Hepatocyte (in vitro differentiated cells): ENCODE results near the gene MAP3K8. TPM values are rescaled to one million over a fixed set of nuclear protein-coding genes. Genes with fewer than 3 reads are reported as not detected.
A peak's percentile ranks its signal among the peaks of the same experiment; 100 is the strongest.
"Not testable (repeated sequence)": the region's sequence is repeated elsewhere in the genome, so short reads cannot be mapped to it uniquely, and the experiment has no call there.

Experiments
- DNase-seq: peaks from one replicate; pipeline ENCODE4 v3.0.0-alpha.2; 2016; ENCODE audit warnings: low spot score
- H2AFZ ChIP-seq: fragments of 200-600 bp; sonication (generic); 2 replicates; pipeline ENCODE4 v1.6.0; 2016; ENCODE audit warnings: antibody characterized with exemption, mild to moderate bottlenecking
- H3K27ac ChIP-seq: fragments of 200-600 bp; sonication (generic); 2 replicates; pipeline ENCODE4 v1.5.1; 2016; ENCODE audit warnings: mild to moderate bottlenecking
- H3K27me3 ChIP-seq: fragments of 200-600 bp; sonication (generic); 2 replicates; pipeline ENCODE4 v1.6.1; 2016
- H3K36me3 ChIP-seq: fragments of 200-600 bp; sonication (generic); replicated peaks from 2 replicates; pipeline ENCODE4 v1.5.1; 2016; ENCODE audit warnings: low read depth; ENCODE audit not compliant: insufficient read depth
- H3K4me1 ChIP-seq: fragments of 200-600 bp; sonication (generic); 2 replicates; pipeline ENCODE4 v1.5.1; 2016; ENCODE audit warnings: mild to moderate bottlenecking, moderate library complexity; ENCODE audit not compliant: insufficient read depth
- H3K4me2 ChIP-seq: fragments of 200-600 bp; sonication (generic); 2 replicates; pipeline ENCODE4 v1.6.0; 2016
- H3K4me3 ChIP-seq: fragments of 200-600 bp; sonication (generic); 2 replicates; pipeline ENCODE4 v1.5.1; 2016; ENCODE audit warnings: mild to moderate bottlenecking
- H3K79me2 ChIP-seq: fragments of 200-600 bp; sonication (generic); 2 replicates; pipeline ENCODE4 v1.6.0; 2017; ENCODE audit warnings: mild to moderate bottlenecking
- H3K9me2 ChIP-seq: fragments of 200-600 bp; sonication (generic); replicated peaks from 2 replicates; pipeline ENCODE4 v1.6.0; 2017; ENCODE audit warnings: mild to moderate bottlenecking; ENCODE audit not compliant: insufficient read depth
- H3K9me3 ChIP-seq: fragments of 200-600 bp; sonication (generic); 2 replicates; pipeline ENCODE4 v1.5.1; 2016; ENCODE audit warnings: low read depth, mild to moderate bottlenecking
- H4K20me1 ChIP-seq: fragments of 200-600 bp; sonication (generic); 2 replicates; pipeline ENCODE4 v1.6.0; 2016; ENCODE audit warnings: mild to moderate bottlenecking; ENCODE audit not compliant: insufficient read depth, poor library complexity, severe bottlenecking
- EZH2 ChIP-seq: fragments of 200-600 bp; sonication (generic); IDR thresholded peaks from 2 replicates; pipeline ENCODE4 v1.6.1; 2016; ENCODE audit warnings: antibody characterized with exemption, mild to moderate bottlenecking, borderline replicate concordance
- EZH2phosphoT487 ChIP-seq: fragments of 200-600 bp; sonication (generic); IDR thresholded peaks from one replicate; pipeline ENCODE4 v1.6.1; 2018; ENCODE audit warnings: antibody characterized with exemption, mild to moderate bottlenecking, low read depth, moderate library complexity; ENCODE audit not compliant: unreplicated experiment, severe bottlenecking
- WGBS: methylation state at CpG from one replicate; pipeline ENCODE4 v1.1.6; 2016; ENCODE audit warnings: low lambda C conversion rate; ENCODE audit errors: missing lambda C conversion rate; 5-methylcytosine and 5-hydroxymethylcytosine counted together
- polyA plus RNA-seq: library from polyadenylated mRNA; unstranded; fragments of >200 nt; fragmentation: Nextera tagmentation; extraction: Ambion mirVana; gene quantifications from 2 replicates; pipeline ENCODE4 v1.2.1, GENCODE V29; 2016
- total RNA-seq: library from RNA; depleted of rRNA; stranded (reverse); fragments of >200 nt; gene quantifications from 2 replicates; pipeline ENCODE4 v1.2.3, GENCODE V29; 2014
- TF ChIP-seq, protein P1 (sequence below): fragments of 200-600 bp; sonication (generic); IDR thresholded peaks from 2 replicates; pipeline ENCODE4 v1.5.1; 2016; ENCODE audit warnings: antibody characterized with exemption, mild to moderate bottlenecking; ENCODE audit not compliant: poor library complexity

Gene MAP3K8
- total and polyA plus RNA-seq, 2 experiments from 2014 or later: 23.0 to 40.0 TPM

DNA sequence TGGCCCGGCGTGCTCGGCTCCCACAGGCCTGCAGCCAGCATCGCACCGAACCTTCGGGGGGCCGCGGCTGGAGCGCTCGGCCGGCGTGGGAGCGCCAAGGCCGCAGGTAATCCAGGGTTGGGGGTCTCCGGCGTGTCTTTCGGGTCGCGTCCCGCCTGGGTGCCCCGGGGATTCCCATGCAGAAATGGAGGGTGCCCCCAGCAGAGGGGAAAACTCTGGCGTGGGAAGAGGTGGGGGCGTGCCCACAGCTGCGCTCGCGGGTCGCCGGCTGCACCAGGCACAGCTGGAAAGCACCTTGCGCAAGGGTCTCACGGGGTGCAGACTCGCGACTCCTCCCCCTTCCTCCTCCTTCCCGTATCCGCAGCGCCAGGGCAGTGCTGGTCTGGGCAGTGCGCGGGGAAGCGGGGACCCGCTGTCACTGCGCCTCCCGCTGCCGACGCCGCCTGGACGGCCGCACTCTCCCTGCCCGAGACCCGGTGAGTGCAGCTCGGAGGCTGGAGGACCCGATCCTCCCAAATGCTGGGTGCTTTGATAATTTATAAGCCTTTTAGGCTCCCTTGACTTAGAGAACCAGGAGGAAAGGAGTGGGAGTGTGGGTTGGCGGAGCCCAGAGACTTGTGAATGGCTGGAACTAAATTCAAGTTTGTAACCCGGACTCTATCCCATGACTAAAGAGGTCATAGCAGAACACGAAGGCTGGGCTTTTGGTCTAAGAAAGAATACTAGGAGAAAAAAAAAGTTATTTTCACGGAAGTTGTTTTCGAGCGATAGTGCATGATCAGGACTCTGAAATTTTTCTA is 489 bp downstream of the MAP3K8 start:
- H3K4me1 ChIP-seq: peaks cover 35% of the 10 kb centered on the region
- peak overlapping the region; percentile 84 for H3K4me2 ChIP-seq

DNA sequence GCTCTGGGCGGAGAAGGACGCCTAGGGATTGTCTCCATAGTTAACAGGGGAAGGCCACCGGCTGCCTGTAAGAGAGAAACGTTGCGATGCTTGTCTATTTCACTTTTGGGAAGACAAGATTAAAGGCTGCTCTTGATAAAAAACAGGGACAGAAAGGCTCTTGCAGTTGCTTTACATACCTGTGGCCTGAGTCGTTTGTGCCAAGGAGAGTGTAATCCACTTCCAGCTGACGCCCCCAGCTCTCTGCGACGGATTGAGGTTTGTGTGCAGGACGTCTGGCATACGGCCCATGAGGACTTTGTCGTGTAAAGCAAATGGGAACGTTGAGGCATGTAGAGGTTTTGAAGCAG is 1.1 kb downstream of the MAP3K8 start:
- H3K79me2 ChIP-seq: peaks cover 37% of the 10 kb centered on the region
- 3% methylated on average over 13 of the region's 13 CpGs for WGBS
- H2AFZ ChIP-seq: peak overlapping the region; percentile 14
- peak overlapping the region; percentile 98 for H3K27ac ChIP-seq
- peaks cover 35% of the 10 kb centered on the region for H3K4me1 ChIP-seq
- H3K4me3 ChIP-seq: peak overlapping the region; percentile 81
- peak overlapping the region; percentile 84 for H3K4me2 ChIP-seq
- peaks cover 11% of the 10 kb centered on the region for H4K20me1 ChIP-seq
- TF ChIP-seq, protein P1, sequence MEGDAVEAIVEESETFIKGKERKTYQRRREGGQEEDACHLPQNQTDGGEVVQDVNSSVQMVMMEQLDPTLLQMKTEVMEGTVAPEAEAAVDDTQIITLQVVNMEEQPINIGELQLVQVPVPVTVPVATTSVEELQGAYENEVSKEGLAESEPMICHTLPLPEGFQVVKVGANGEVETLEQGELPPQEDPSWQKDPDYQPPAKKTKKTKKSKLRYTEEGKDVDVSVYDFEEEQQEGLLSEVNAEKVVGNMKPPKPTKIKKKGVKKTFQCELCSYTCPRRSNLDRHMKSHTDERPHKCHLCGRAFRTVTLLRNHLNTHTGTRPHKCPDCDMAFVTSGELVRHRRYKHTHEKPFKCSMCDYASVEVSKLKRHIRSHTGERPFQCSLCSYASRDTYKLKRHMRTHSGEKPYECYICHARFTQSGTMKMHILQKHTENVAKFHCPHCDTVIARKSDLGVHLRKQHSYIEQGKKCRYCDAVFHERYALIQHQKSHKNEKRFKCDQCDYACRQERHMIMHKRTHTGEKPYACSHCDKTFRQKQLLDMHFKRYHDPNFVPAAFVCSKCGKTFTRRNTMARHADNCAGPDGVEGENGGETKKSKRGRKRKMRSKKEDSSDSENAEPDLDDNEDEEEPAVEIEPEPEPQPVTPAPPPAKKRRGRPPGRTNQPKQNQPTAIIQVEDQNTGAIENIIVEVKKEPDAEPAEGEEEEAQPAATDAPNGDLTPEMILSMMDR: no peak
- TF ChIP-seq EZH2phosphoT487 (no peak), EZH2 (no peak)
- no peaks in the 10 kb centered on the region for H3K9me2 ChIP-seq
- no peaks in the 10 kb centered on the region for H3K27me3 ChIP-seq
- no peaks in the 10 kb centered on the region for H3K36me3 ChIP-seq
- peak; percentile 62 for DNase-seq
- no peaks in the 10 kb centered on the region for H3K9me3 ChIP-seq

More for the DNA sequence above, 489 bp downstream of the MAP3K8 start:
- Histone ChIP-seq H4K20me1 (peaks cover 11% of the 10 kb centered on the region), H3K27ac (peak overlapping the region; percentile 98), H3K79me2 (peaks cover 32% of the 10 kb centered on the region), H3K9me3 (no peaks in the 10 kb centered on the region), H2AFZ (peak overlapping the region; percentile 52), H3K9me2 (no peaks in the 10 kb centered on the region), H3K27me3 (no peaks in the 10 kb centered on the region), H3K36me3 (no peaks in the 10 kb centered on the region), H3K4me3 (peak overlapping the region; percentile 81)
- peak; percentile 94 for DNase-seq
- 1% methylated on average over 54 of the region's 56 CpGs for WGBS
- TF ChIP-seq EZH2phosphoT487 (no peak), EZH2 (no peak)
- TF ChIP-seq, protein P1: no peak

DNA sequence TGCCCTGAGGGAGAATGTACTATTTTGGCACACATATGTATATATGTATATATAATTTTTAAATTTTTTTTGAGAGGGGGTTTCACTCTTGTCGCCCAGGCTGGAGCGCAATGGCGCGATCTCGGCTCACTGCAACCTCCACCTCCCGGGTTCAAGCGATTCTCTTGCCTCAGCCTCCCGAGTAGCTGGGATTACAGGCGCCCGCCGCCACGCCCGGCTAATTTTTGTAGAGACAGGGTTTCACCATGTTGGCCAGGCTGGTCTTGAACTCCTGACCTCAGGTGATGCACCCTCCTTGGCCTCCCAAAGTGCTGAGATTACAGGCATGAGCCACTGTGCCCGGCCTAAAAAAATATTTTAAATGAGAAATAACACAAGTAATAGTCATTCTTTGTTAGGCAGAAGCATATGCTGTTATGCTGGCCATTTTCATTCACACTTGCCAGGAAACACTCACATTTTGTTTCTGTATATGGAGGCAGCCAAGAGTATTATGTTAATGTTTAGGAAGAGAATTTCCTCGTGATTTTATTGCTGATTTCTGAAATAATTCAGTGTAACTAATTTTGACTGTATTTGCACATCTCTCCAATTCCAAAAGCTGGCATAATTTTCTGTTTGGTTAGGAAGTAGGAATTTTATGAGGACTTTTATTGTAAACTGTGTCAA is 1.6 kb downstream of the MAP3K8 start:
- Histone ChIP-seq H3K4me3 (peak overlapping the region; percentile 81), H3K79me2 (peaks cover 43% of the 10 kb centered on the region), H3K27ac (peak overlapping the region; percentile 98), H4K20me1 (peaks cover 11% of the 10 kb centered on the region), H3K4me2 (peak overlapping the region; percentile 84), H3K4me1 (peaks cover 35% of the 10 kb centered on the region)
- not testable (repeated sequence) for H2AFZ ChIP-seq, H3K9me3 ChIP-seq, H3K36me3 ChIP-seq, H3K9me2 ChIP-seq, DNase-seq, H3K27me3 ChIP-seq
- 58% methylated on average over 15 of the region's 15 CpGs for WGBS

DNA sequence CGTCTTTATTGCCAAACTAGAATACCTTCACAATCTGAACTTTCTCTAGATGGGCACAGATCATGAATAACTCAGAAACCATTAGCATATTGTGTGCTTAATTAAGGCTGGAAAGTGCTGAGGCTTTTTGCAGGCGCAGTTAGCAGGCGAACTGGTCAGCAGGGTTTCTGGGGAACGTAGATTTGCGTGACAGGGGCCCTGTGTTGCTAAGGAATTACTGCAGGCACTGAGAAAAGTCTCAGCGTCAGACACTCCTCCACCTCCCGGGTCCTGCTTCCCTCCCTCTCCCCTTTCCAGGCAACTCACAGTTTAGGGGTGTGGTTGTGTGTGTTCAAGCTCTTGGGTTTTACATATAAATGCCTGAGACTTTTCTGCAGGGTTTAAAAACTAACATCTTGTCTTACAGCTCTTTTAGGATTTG is 2.2 kb downstream of the MAP3K8 start:
- WGBS: 9% methylated on average over 7 of the region's 7 CpGs
- Histone ChIP-seq H3K4me1 (peaks cover 34% of the 10 kb centered on the region), H3K27me3 (no peaks in the 10 kb centered on the region), H3K4me3 (peak overlapping the region; percentile 81), H4K20me1 (peaks cover 11% of the 10 kb centered on the region), H3K79me2 (peaks cover 47% of the 10 kb centered on the region), H3K36me3 (no peaks in the 10 kb centered on the region), H3K27ac (peak overlapping the region; percentile 98), H3K9me3 (no peaks in the 10 kb centered on the region), H3K9me2 (no peaks in the 10 kb centered on the region), H2AFZ (no peak overlapping the region), H3K4me2 (peak overlapping the region; percentile 84)
- DNase-seq: peak; percentile 85
- TF ChIP-seq, protein P1: no peak
